OCI-LY7 (cell line): ENCODE data around the gene IGF1. TPM values are rescaled to one million over a fixed set of nuclear protein-coding genes. Genes with fewer than 3 reads are reported as not detected.

ENCODE experiments used
- BruUV-seq: library from RNA; stranded (reverse); fragments of 400-500 nt; replicated peaks from 2 replicates; lab custom pipeline; 2021; lab: Mats Ljungman, UMichigan
- CTCF ChIA-PET: fragments of 300-600 bp; sonication (Branson Sonifier 250); formaldehyde crosslinking; loops from one replicate; lab custom pipeline; 2022; ENCODE audit warnings: antibody characterized with exemption; ENCODE audit not compliant: unreplicated experiment; lab: Charles Lee
- POLR2A ChIA-PET: fragments of 300-600 bp; sonication (Branson Sonifier 250); formaldehyde crosslinking; loops from one replicate; lab custom pipeline; 2022; ENCODE audit warnings: antibody characterized with exemption; lab: Charles Lee
- DNase-seq: peaks from one replicate; pipeline ENCODE4 v3.0.0-alpha.2; 2015; ENCODE audit warnings: low spot score
- H2AFZ ChIP-seq: fragments of 200-600 bp; sonication (generic), shearing (Covaris generic); 2 replicates; pipeline ENCODE4 v1.6.1; 2014; ENCODE audit warnings: mild to moderate bottlenecking, antibody characterized with exemption, low read length, moderate library complexity
- H3K27ac ChIP-seq: fragments of 200-600 bp; sonication (generic); 2 replicates; pipeline ENCODE4 v1.5.1; 2014; ENCODE audit warnings: mixed run types, low read depth, mild to moderate bottlenecking, moderate library complexity, low read length, inconsistent platforms; ENCODE audit not compliant: poor library complexity, severe bottlenecking
- H3K36me3 ChIP-seq: fragments of 200-600 bp; sonication (generic); 2 replicates; pipeline ENCODE4 v1.6.1; 2014; ENCODE audit warnings: mild to moderate bottlenecking, antibody characterized with exemption, low read length, moderate library complexity, mixed read lengths; ENCODE audit not compliant: insufficient read depth
- H3K4me1 ChIP-seq: fragments of 200-600 bp; sonication (generic); 2 replicates; pipeline ENCODE4 v1.5.1; 2014; ENCODE audit warnings: mild to moderate bottlenecking, low read length; ENCODE audit not compliant: insufficient read depth, poor library complexity, severe bottlenecking
- H3K4me2 ChIP-seq: fragments of 200-600 bp; sonication (generic); 2 replicates; pipeline ENCODE4 v1.6.1; 2014; ENCODE audit warnings: mild to moderate bottlenecking, low read length
- H3K4me3 ChIP-seq: fragments of 200-600 bp; sonication (generic); 2 replicates; pipeline ENCODE4 v1.5.1; 2014; ENCODE audit warnings: mild to moderate bottlenecking, low read depth, low read length; ENCODE audit not compliant: poor library complexity, severe bottlenecking
- H3K79me2 ChIP-seq: fragments of 200-600 bp; sonication (generic); 2 replicates; pipeline ENCODE4 v1.6.1; 2016; ENCODE audit warnings: low read depth, mild to moderate bottlenecking, low read length, moderate library complexity, mixed read lengths; ENCODE audit not compliant: insufficient read depth
- H3K9me2 ChIP-seq: fragments of 200-600 bp; sonication (generic); 2 replicates; pipeline ENCODE4 v1.6.1; 2016; ENCODE audit warnings: mild to moderate bottlenecking, low read length, mixed read lengths; ENCODE audit not compliant: insufficient read depth
- H3K9me3 ChIP-seq: fragments of 200-600 bp; sonication (generic); 2 replicates; pipeline ENCODE4 v1.6.1; 2014; ENCODE audit warnings: mild to moderate bottlenecking, mixed run types, low read length, mixed read lengths
- H4K20me1 ChIP-seq: fragments of 200-600 bp; sonication (generic); 2 replicates; pipeline ENCODE4 v1.6.1; 2014; ENCODE audit warnings: mild to moderate bottlenecking, antibody characterized with exemption, low read length, moderate library complexity, mixed read lengths; ENCODE audit not compliant: insufficient read depth
- CTCF ChIP-seq: fragments of 200-600 bp; sonication (generic); conservative IDR thresholded peaks from 2 replicates; pipeline ENCODE4 v1.5.1; 2014; ENCODE audit warnings: mild to moderate bottlenecking, antibody characterized with exemption, low read length, moderate library complexity, mixed read lengths
- EZH2phosphoT487 ChIP-seq: fragments of 200-600 bp; sonication (generic); IDR thresholded peaks from 2 replicates; pipeline ENCODE4 v1.6.1; 2018; ENCODE audit warnings: low read depth, borderline replicate concordance, mild to moderate bottlenecking, mixed run types, antibody characterized with exemption, low read length, moderate library complexity, mixed read lengths
- intact Hi-C: fragments of 100-400 bp; cut with micrococcal nuclease; formaldehyde crosslinking; loops from one replicate; pipeline ENCODE4 v1.10.0; 2022; ENCODE audit not compliant: unreplicated experiment
- total RNA-seq, 2 experiments: library from RNA; depleted of rRNA in 1 of 2; stranded (reverse); fragments of >200 nt in 1 of 2; shearing (Covaris generic) in 1 of 2; gene quantifications; 2 replicates each; pipeline ENCODE4 v1.2.3, GENCODE V29; 2014 to 2022

The IGF1 gene
- total RNA-seq, 2 experiments from 2014 or later: not detected

- CTCF ChIA-PET: interaction anchor here (0.6 to 1.1 kb wide), 2 partner anchors 295 to 582 kb away, joined by 3 read pairs; no protein-coding TSS in a partner anchor
- DNase-seq: peak; percentile 59
- TF ChIP-seq EZH2phosphoT487 (no peak), CTCF (peak; percentile 96)
- BruUV-seq: no TSS peak
- Histone ChIP-seq H2AFZ (peak overlapping the region; percentile 82; the same call in 1 of the 2 replicates), H3K4me2 (peak overlapping the region; percentile 63), H3K9me2 (no peaks in the 10 kb centered on the region), H3K79me2 (no peaks in the 10 kb centered on the region), H4K20me1 (no peaks in the 10 kb centered on the region), H3K36me3 (no peaks in the 10 kb centered on the region), H3K9me3 (no peaks in the 10 kb centered on the region), H3K4me1 (peaks cover 12% of the 10 kb centered on the region), H3K4me3 (no peak overlapping the region), H3K27ac (no peak overlapping the region)
- intact Hi-C loops: loop anchor here (1.0 to 10.0 kb wide), 4 partner anchors 390 to 710 kb away; no protein-coding TSS in a partner anchor
- POLR2A ChIA-PET: interaction anchor here (0.7 to 0.8 kb wide), 2 partner anchors 265 to 548 kb away, joined by 3 read pairs; no protein-coding TSS in a partner anchor
These were observed 4.1 kb upstream of the IGF1 start for GRCh38 chr12:102484428-102484958.

- H2AFZ ChIP-seq: peak overlapping the region; percentile 82; the same call in 1 of the 2 replicates
- H3K4me3 ChIP-seq: no peak overlapping the region
- H3K9me2 ChIP-seq: no peaks in the 10 kb centered on the region
- BruUV-seq: no TSS peak
- peaks cover 14% of the 10 kb centered on the region for H3K4me1 ChIP-seq
- H3K36me3 ChIP-seq: no peaks in the 10 kb centered on the region
- POLR2A ChIA-PET: interaction anchor here (0.8 kb wide), 1 partner anchor 548 kb away, joined by 3 read pairs; no protein-coding TSS in a partner anchor
- no peaks in the 10 kb centered on the region for H3K9me3 ChIP-seq
- no peaks in the 10 kb centered on the region for H3K79me2 ChIP-seq
- intact Hi-C loops: loop anchor here (1.0 to 10.0 kb wide), 4 partner anchors 389 to 709 kb away; no protein-coding TSS in a partner anchor
- H3K27ac ChIP-seq: no peak overlapping the region
- CTCF ChIA-PET: interaction anchor here (1.1 kb wide), 1 partner anchor 294 kb away, joined by 3 read pairs; no protein-coding TSS in a partner anchor
- DNase-seq: no peak
- no peaks in the 10 kb centered on the region for H4K20me1 ChIP-seq
- TF ChIP-seq CTCF (no peak), EZH2phosphoT487 (no peak)
- H3K4me2 ChIP-seq: peak overlapping the region; percentile 63
These were observed 3.7 kb upstream of the IGF1 start for GRCh38 chr12:102484017-102484416.

DNA sequence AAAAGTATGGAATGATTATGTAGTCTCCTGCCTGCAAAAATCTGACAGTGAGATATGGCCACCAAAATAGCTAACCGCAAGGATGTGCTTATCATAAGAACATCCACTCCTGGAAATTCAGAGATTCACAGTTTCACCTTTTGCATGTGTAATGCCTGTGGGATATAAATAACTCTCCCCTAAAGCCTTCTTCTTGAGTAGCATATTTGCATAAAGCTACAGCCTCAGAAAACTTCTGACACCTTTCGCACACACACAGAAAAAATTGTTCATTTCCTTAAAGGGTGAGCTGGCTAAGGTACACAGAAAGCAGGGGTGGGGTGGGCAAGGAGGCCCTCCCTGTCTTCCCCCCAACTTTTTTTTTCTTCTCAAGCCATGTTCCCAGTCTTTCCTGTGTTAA, 3.1 kb upstream of the IGF1 start:
- DNase-seq: peak; percentile 8
- H3K36me3 ChIP-seq: no peaks in the 10 kb centered on the region
- no peak overlapping the region for H3K27ac ChIP-seq
- H3K4me1 ChIP-seq: peaks cover 20% of the 10 kb centered on the region
- intact Hi-C loops: loop anchor here (10.0 kb wide), 1 partner anchor 709 kb away; no protein-coding TSS in a partner anchor
- no peak overlapping the region for H3K4me3 ChIP-seq
- no peaks in the 10 kb centered on the region for H4K20me1 ChIP-seq
- BruUV-seq: no TSS peak
- no peak for TF ChIP-seq EZH2phosphoT487
- no peaks in the 10 kb centered on the region for H3K9me3 ChIP-seq
- ChIA-PET CTCF (no interaction called here), POLR2A (interaction anchor here (0.8 kb wide), 1 partner anchor 547 kb away, joined by 3 read pairs; no protein-coding TSS in a partner anchor)
- H3K4me2 ChIP-seq: no peak overlapping the region
- H2AFZ ChIP-seq: peak overlapping the region; percentile 82; the same call in 1 of the 2 replicates
- no peaks in the 10 kb centered on the region for H3K79me2 ChIP-seq
- H3K9me2 ChIP-seq: no peaks in the 10 kb centered on the region
